Stomach (tissue), 4 donors: Measurements from ENCODE around the gene CYP26B1.

Experiments
- EP300 ChIP-seq: sonication (generic); formaldehyde crosslinking; IDR thresholded peaks from one replicate; pipeline ENCODE4 v1.6.1; 2017; ENCODE audit warnings: antibody characterized with exemption
- POLR2A ChIP-seq, 4 donors: fragments of 450-650 bp; IDR thresholded peaks; one replicate each; pipeline ENCODE4 v1.6.1; 2016; ENCODE audit warnings: antibody characterized with exemption in 4 of 4, control low read depth in 2 of 4, mild to moderate bottlenecking in 1 of 4, moderate library complexity in 1 of 4
- POLR2AphosphoS5 ChIP-seq, 3 donors: sonication (generic); formaldehyde crosslinking; IDR thresholded peaks; one replicate each; pipeline ENCODE4 v1.6.1; 2016; ENCODE audit warnings: antibody characterized with exemption in 3 of 3
- TF ChIP-seq, protein P1 (sequence below), 7 experiments: fragments of 450-650 bp in 4 of 7; fragments of 200-600 bp in 3 of 7; sonication (generic) in 3 of 7; IDR thresholded peaks; one replicate each; pipeline ENCODE4 v1.5.1; 2016 to 2019; ENCODE audit warnings: antibody characterized with exemption in 7 of 7, control low read depth in 2 of 7, mild to moderate bottlenecking in 1 of 7

GRCh38 chr2:72183016-72183415, 35.4 kb upstream of the CYP26B1 start:
- TF ChIP-seq, protein P1, sequence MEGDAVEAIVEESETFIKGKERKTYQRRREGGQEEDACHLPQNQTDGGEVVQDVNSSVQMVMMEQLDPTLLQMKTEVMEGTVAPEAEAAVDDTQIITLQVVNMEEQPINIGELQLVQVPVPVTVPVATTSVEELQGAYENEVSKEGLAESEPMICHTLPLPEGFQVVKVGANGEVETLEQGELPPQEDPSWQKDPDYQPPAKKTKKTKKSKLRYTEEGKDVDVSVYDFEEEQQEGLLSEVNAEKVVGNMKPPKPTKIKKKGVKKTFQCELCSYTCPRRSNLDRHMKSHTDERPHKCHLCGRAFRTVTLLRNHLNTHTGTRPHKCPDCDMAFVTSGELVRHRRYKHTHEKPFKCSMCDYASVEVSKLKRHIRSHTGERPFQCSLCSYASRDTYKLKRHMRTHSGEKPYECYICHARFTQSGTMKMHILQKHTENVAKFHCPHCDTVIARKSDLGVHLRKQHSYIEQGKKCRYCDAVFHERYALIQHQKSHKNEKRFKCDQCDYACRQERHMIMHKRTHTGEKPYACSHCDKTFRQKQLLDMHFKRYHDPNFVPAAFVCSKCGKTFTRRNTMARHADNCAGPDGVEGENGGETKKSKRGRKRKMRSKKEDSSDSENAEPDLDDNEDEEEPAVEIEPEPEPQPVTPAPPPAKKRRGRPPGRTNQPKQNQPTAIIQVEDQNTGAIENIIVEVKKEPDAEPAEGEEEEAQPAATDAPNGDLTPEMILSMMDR (IDR thresholded peaks at IDR 0.05), result no peak
- TF ChIP-seq POLR2AphosphoS5 (IDR thresholded peaks at IDR 0.05) (no peak), POLR2A (IDR thresholded peaks at IDR 0.05) (no peak), EP300 (no peak)
